H1 (cell line): ENCODE data around the gene ELSPBP1. TPM values are rescaled to one million over a fixed set of nuclear protein-coding genes. Genes with fewer than 3 reads are reported as not detected.

Experiments
- CTCF ChIA-PET: fragments of 300-600 bp; sonication (Branson Sonifier 250); formaldehyde crosslinking; loops from one replicate; lab custom pipeline; 2021; ENCODE audit not compliant: partially characterized antibody; lab: Charles Lee
- POLR2A ChIA-PET: fragments of 300-600 bp; sonication (Branson Sonifier 250); formaldehyde crosslinking; loops from one replicate; lab custom pipeline; 2021; ENCODE audit warnings: inconsistent platforms; ENCODE audit not compliant: partially characterized antibody; lab: Charles Lee
- DNase-seq, 2 experiments: peaks; one replicate each; pipeline versions ENCODE4 v3.0.0 to v3.0.0-alpha.2; 2010 to 2022; ENCODE audit warnings: low spot score in 2 of 2, low read depth in 1 of 2, mixed read lengths in 1 of 2
- FAIRE-seq: peaks from 2 replicates; lab custom pipeline; 2011; peaks lifted over from hg19 to GRCh38; lab: Jason Lieb, UNC
- H2AFZ ChIP-seq: 2 replicates; pipeline ENCODE4 v1.8.1; 2012; ENCODE audit warnings: low read length, inconsistent platforms
- H2AK5ac ChIP-seq: 2 replicates; pipeline ENCODE4 v1.6.1; 2013; ENCODE audit warnings: low read depth, low read length
- H2BK120ac ChIP-seq: replicated peaks from 2 replicates; pipeline ENCODE3; 2013; ENCODE audit warnings: low read depth, low read length, inconsistent platforms
- H2BK12ac ChIP-seq: 2 replicates; pipeline ENCODE4 v1.6.1; 2013; ENCODE audit warnings: low read depth, low read length
- H2BK15ac ChIP-seq: 2 replicates; pipeline ENCODE4 v1.6.1; 2013; ENCODE audit warnings: low read length
- H2BK20ac ChIP-seq: 2 replicates; pipeline ENCODE4 v1.6.1; 2013; ENCODE audit warnings: low read length
- H2BK5ac ChIP-seq: 2 replicates; pipeline ENCODE4 v1.6.1; 2013; ENCODE audit warnings: low read depth, low read length
- H3K14ac ChIP-seq: 2 replicates; pipeline ENCODE4 v1.6.1; 2013; ENCODE audit warnings: inconsistent platforms; ENCODE audit not compliant: insufficient read length
- H3K18ac ChIP-seq: 2 replicates; pipeline ENCODE4 v1.6.1; 2013; ENCODE audit warnings: low read length; ENCODE audit errors: extremely low read depth
- H3K23ac ChIP-seq: 2 replicates; pipeline ENCODE4 v1.6.1; 2013; ENCODE audit warnings: inconsistent platforms; ENCODE audit not compliant: insufficient read length
- H3K23me2 ChIP-seq: 2 replicates; pipeline ENCODE4 v1.6.1; 2013; ENCODE audit warnings: low read depth, low read length
- H3K27ac ChIP-seq: 2 replicates; pipeline ENCODE4 v1.6.1; 2011; ENCODE audit warnings: low read depth, low read length, inconsistent platforms
- H3K27me3 ChIP-seq, 4 experiments: replicated peaks in 1 of 4; 1 replicate in 1 of 4; 2 replicates in 3 of 4; pipeline versions ENCODE4 v1.6.1 to v1.8.1; 2011 to 2013; ENCODE audit warnings: low read length in 3 of 4, mild to moderate bottlenecking in 3 of 4, inconsistent platforms in 2 of 4, mixed read lengths in 2 of 4, moderate library complexity in 1 of 4; ENCODE audit not compliant: control insufficient read depth in 3 of 4, insufficient read depth in 3 of 4; ENCODE audit errors: extremely low read depth in 1 of 4
- H3K36me3 ChIP-seq, 4 experiments: 2 replicates each; pipeline versions ENCODE4 v1.6.1 to v1.8.1; 2011 to 2013; ENCODE audit warnings: mild to moderate bottlenecking in 4 of 4, low read length in 3 of 4, moderate library complexity in 2 of 4, control low read depth in 1 of 4, inconsistent platforms in 1 of 4; ENCODE audit not compliant: insufficient read depth in 4 of 4, control insufficient read depth in 2 of 4
- H3K4ac ChIP-seq: replicated peaks from 2 replicates; pipeline ENCODE3; 2013; ENCODE audit warnings: low read length, low read depth, mixed read lengths, inconsistent platforms; ENCODE audit not compliant: insufficient read length
- H3K4me1 ChIP-seq, 4 experiments: replicated peaks in 1 of 4; 1 replicate in 1 of 4; 2 replicates in 3 of 4; pipeline versions ENCODE4 v1.6.1 to v1.8.1; 2011 to 2013; ENCODE audit warnings: low read length in 3 of 4, inconsistent platforms in 2 of 4, mixed read lengths in 1 of 4; ENCODE audit not compliant: insufficient read depth in 4 of 4, control insufficient read depth in 3 of 4
- H3K4me2 ChIP-seq, 2 experiments: 2 replicates each; pipeline versions ENCODE4 v1.6.1 to v1.8.1; 2011 to 2013; ENCODE audit warnings: low read depth in 2 of 2, low read length in 2 of 2, control low read depth in 1 of 2, inconsistent platforms in 1 of 2, mild to moderate bottlenecking in 1 of 2; ENCODE audit not compliant: insufficient read depth in 1 of 2
- H3K4me3 ChIP-seq, 4 experiments: fragments of 200-600, 300-600 bp in 1 of 4; sonication (generic), shearing (Covaris generic), sonication (Bioruptor Twin) in 1 of 4; 2 replicates each; pipeline versions ENCODE4 v1.5.1 to v1.8.1; 2011 to 2016; ENCODE audit warnings: low read length in 4 of 4, low read depth in 3 of 4, control low read depth in 2 of 4, inconsistent platforms in 2 of 4, mild to moderate bottlenecking in 2 of 4, mixed read lengths in 1 of 4, moderate library complexity in 1 of 4; ENCODE audit not compliant: insufficient read depth in 2 of 4; ENCODE audit errors: extremely low read depth in 1 of 4
- H3K56ac ChIP-seq: replicated peaks from 2 replicates; pipeline ENCODE3; 2013; ENCODE audit warnings: low read depth, mild to moderate bottlenecking, mixed read lengths, low read length, inconsistent platforms; ENCODE audit not compliant: insufficient read length
- H3K79me1 ChIP-seq: 2 replicates; pipeline ENCODE4 v1.6.1; 2013; ENCODE audit warnings: low read depth, low read length, control low read depth
- H3K79me2 ChIP-seq, 2 experiments: 2 replicates each; pipeline versions ENCODE4 v1.6.1 to v1.8.1; 2012 to 2013; ENCODE audit warnings: low read length in 2 of 2, mild to moderate bottlenecking in 2 of 2, inconsistent platforms in 1 of 2; ENCODE audit not compliant: insufficient read depth in 2 of 2, control insufficient read depth in 1 of 2
- H3K9ac ChIP-seq, 4 experiments: replicated peaks in 1 of 4; 1 replicate in 1 of 4; 2 replicates in 3 of 4; pipeline versions ENCODE4 v1.6.1 to v1.8.1; 2011 to 2013; ENCODE audit warnings: low read depth in 3 of 4, low read length in 3 of 4, control low read depth in 2 of 4, mild to moderate bottlenecking in 2 of 4, moderate library complexity in 2 of 4, inconsistent platforms in 1 of 4; ENCODE audit errors: extremely low read depth in 1 of 4
- H3K9me3 ChIP-seq, 2 experiments: 2 replicates each; pipeline versions ENCODE4 v1.6.1 to v1.8.1; 2012 to 2013; ENCODE audit warnings: mild to moderate bottlenecking in 2 of 2, moderate library complexity in 2 of 2, control low read depth in 1 of 2, inconsistent platforms in 1 of 2, low read depth in 1 of 2, low read length in 1 of 2, mixed read lengths in 1 of 2; ENCODE audit not compliant: insufficient read depth in 2 of 2
- H4K20me1 ChIP-seq, 2 experiments: replicated peaks in 1 of 2; 2 replicates each; pipeline versions ENCODE3 to v1.8.1; 2011 to 2013; ENCODE audit warnings: inconsistent platforms in 2 of 2, low read length in 2 of 2, mild to moderate bottlenecking in 1 of 2; ENCODE audit not compliant: insufficient read depth in 2 of 2, control insufficient read depth in 1 of 2
- H4K5ac ChIP-seq: 2 replicates; pipeline ENCODE4 v1.6.1; 2013; ENCODE audit warnings: low read length, low read depth, mixed read lengths, inconsistent platforms; ENCODE audit not compliant: insufficient read length
- H4K8ac ChIP-seq: 2 replicates; pipeline ENCODE4 v1.8.0; 2013; ENCODE audit warnings: mild to moderate bottlenecking, moderate library complexity, low read length, inconsistent platforms; ENCODE audit not compliant: insufficient read depth; ENCODE audit errors: extremely low read depth
- H4K91ac ChIP-seq: replicated peaks from 2 replicates; pipeline ENCODE3; 2013; ENCODE audit warnings: low read length, mixed read lengths, inconsistent platforms; ENCODE audit not compliant: insufficient read length
- CEBPB ChIP-seq: IDR thresholded peaks from 2 replicates; pipeline ENCODE4 v1.6.1; 2012; ENCODE audit warnings: low read depth, low read length
- MAFK ChIP-seq: IDR thresholded peaks from 2 replicates; pipeline ENCODE4 v1.6.1; 2012; ENCODE audit warnings: low read depth, mild to moderate bottlenecking, improper control_type of control experiment, low read length
- WGBS, 2 experiments: shearing (Covaris generic) in 1 of 2; methylation state at CpG; one replicate each; pipeline versions ENCODE4 v1.1.6 to v1.1.7; 2013 to 2015; ENCODE audit warnings: low lambda C conversion rate in 2 of 2, mixed read lengths in 2 of 2, inconsistent platforms in 1 of 2, low coverage in 1 of 2, missing lambda C conversion rate in 1 of 2; ENCODE audit not compliant: insufficient replicate concordance in 2 of 2, insufficient coverage in 1 of 2, insufficient read length in 1 of 2; ENCODE audit errors: extremely low coverage in 1 of 2, missing lambda C conversion rate in 1 of 2; 5-methylcytosine and 5-hydroxymethylcytosine counted together
- polyA plus RNA-seq, 7 experiments: library from polyadenylated mRNA; depleted of rRNA in 3 of 7; stranded (reverse) in 5 of 7; unstranded in 2 of 7; fragments of >200 nt in 5 of 7; fragments of 200-250 nt in 2 of 7; gene quantifications; 1 replicate in 5 of 7; 2 replicates in 1 of 7; 4 replicates in 1 of 7; pipeline versions ENCODE4 v1.2.1 to v1.2.3, GENCODE V29; 2011 to 2013; ENCODE audit warnings: missing spikeins in 2 of 7, mixed read lengths in 2 of 7
- total RNA-seq: library from RNA; stranded (reverse); fragmentation: NEBNext Ultra II Directional; extraction: Animal tissue kit (Norgen Biotek cat#: 25700); gene quantifications from 2 replicates; pipeline ENCODE4 v1.2.1, GENCODE V29; 2021
- TF ChIP-seq, protein P1 (sequence below): IDR thresholded peaks from 2 replicates; pipeline ENCODE4 v1.6.1; 2011; ENCODE audit warnings: low read length, improper control_type of control experiment

ELSPBP1 gene
- total and polyA plus RNA-seq, 2 of the 8 experiments (the other 6 are each of a cell fraction or from before 2014, with no cell fraction given), result not detected

DNA sequence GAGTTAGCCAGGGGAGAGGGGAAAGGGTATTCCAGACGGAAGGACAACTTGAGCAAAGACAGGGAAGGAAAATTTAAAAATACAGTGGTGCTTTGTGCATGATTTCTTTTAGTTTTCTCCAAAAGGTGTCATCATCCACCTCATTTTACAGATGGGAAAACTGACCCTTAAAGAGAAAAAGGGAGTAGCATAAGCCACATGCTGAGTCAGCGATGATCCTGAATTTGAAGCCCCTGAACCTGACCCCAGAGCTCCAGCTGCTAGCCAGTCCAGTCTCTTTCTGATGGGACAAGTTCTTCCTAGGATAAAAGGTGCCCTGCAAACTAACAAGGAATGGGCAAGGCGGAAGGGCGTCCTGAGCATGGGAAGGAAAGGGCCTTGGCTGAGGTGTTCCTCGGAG is 39.2 kb downstream of the ELSPBP1 start:
- Histone ChIP-seq H2AFZ (no peak overlapping the region), H3K23me2 (no peaks in the 10 kb centered on the region), H3K9me3 (peaks cover 4 to 8% of the 10 kb centered on the region in 2 experiments; a peak in 2 of 4 replicates), H3K4ac (no peak overlapping the region), H4K91ac (no peak overlapping the region), H2BK12ac (no peak overlapping the region), H2BK20ac (no peak overlapping the region), H2AK5ac (no peak overlapping the region), H3K56ac (no peak overlapping the region), H3K79me1 (no peaks in the 10 kb centered on the region), H3K4me1 (no peaks in the 10 kb centered on the region), H4K5ac (no peak overlapping the region), H3K14ac (no peak overlapping the region), H2BK120ac (no peak overlapping the region), H3K23ac (no peak overlapping the region), H3K27me3 (no peaks in the 10 kb centered on the region), H4K20me1 (no peaks in the 10 kb centered on the region), H2BK15ac (no peak overlapping the region), H3K27ac (no peak overlapping the region), H3K79me2 (no peaks in the 10 kb centered on the region), H3K4me3 (no peak overlapping the region), H2BK5ac (no peak overlapping the region), H3K9ac (no peak overlapping the region), H3K4me2 (no peak overlapping the region), H4K8ac (no peak overlapping the region), H3K36me3 (no peaks in the 10 kb centered on the region), H3K18ac (no peak overlapping the region)
- FAIRE-seq (no peak), DNase-seq (no peak)
- ChIA-PET POLR2A (interaction anchor here (0.5 kb wide), 1 partner anchor 239 kb away, joined by 3 read pairs; no protein-coding TSS in a partner anchor), CTCF (interaction anchor here (1.1 to 1.2 kb wide), 2 partner anchors 36 to 69 kb away, joined by 3 to 4 read pairs; no protein-coding TSS in a partner anchor)
- WGBS, 2 experiments, result 70% methylated on average over 5 of the region's 5 CpGs; no CpG with 5 or more reads in 1 of the 2 experiments
- TF ChIP-seq, protein P1, sequence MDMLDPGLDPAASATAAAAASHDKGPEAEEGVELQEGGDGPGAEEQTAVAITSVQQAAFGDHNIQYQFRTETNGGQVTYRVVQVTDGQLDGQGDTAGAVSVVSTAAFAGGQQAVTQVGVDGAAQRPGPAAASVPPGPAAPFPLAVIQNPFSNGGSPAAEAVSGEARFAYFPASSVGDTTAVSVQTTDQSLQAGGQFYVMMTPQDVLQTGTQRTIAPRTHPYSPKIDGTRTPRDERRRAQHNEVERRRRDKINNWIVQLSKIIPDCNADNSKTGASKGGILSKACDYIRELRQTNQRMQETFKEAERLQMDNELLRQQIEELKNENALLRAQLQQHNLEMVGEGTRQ, result no peak
- TF ChIP-seq CEBPB (no peak), MAFK (peak; percentile 53; the same call in 1 of the 2 replicates)
